Measurements from ENCODE around the gene KIF5C. TPM values are rescaled to one million over a fixed set of nuclear protein-coding genes. Genes with fewer than 3 reads are reported as not detected.
A peak's percentile ranks its signal among the peaks of the same experiment; 100 is the strongest.

The KIF5C gene
- total and polyA plus RNA-seq, 2 of the 13 experiments (the other 11 are each of a cell fraction or from before 2014, with no cell fraction given) = 0.15 to 0.20 TPM

DNA sequence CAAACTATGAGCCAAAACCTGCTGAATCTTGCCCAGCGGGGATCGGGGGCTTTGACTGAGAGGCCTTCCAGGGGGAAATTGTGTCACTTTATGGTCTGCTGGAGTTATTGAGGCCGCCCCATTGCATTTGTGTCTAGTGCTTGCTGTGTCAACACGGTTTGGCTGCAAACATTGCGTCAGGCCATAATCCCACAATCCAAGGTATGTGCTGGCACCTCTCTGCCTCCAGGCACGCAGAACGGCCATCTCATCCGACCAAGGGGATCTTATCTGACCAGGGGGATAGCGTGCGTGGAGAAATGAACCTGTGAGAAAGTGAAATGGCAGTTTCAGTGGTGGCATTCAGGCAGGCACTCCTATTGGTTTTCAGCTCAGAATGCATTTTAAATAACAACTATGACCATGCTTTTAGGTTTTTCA lies 145.4 kb downstream of the KIF5C start (continued):
- TF ChIP-seq NR2F6 (IDR thresholded peaks at IDR 0.05) (no peak), NR2F6 (CRISPR knock-in tag; IDR thresholded peaks at IDR 0.05) (no peak), FOSL2 (CRISPR knock-in tag; IDR thresholded peaks at IDR 0.05) (peak; percentile 66), YY1 (IDR thresholded peaks at IDR 0.05; ENCODE audit: insufficient read depth, insufficient replicate concordance, low read depth, low read length) (no peak), LCORL (IDR thresholded peaks at IDR 0.05) (no peak), LCORL (CRISPR knock-in tag; IDR thresholded peaks at IDR 0.05) (peak; percentile 50; the same call in 1 of the 2 replicates), ZMYM4 (CRISPR knock-in tag; IDR thresholded peaks at IDR 0.05) (peak; percentile 44; the same call in 1 of the 2 replicates), MXI1 (IDR thresholded peaks at IDR 0.05; ENCODE audit: borderline replicate concordance, low read depth, low read length) (no peak), ZNF12 (CRISPR knock-in tag; IDR thresholded peaks at IDR 0.05) (peak; percentile 82), AHR (CRISPR knock-in tag; IDR thresholded peaks at IDR 0.05) (no peak), TBX2 (CRISPR knock-in tag; IDR thresholded peaks at IDR 0.05; ENCODE audit: borderline replicate concordance) (peak; percentile 33; the same call in 1 of the 2 replicates), ZNF549 (CRISPR knock-in tag; IDR thresholded peaks at IDR 0.05) (no peak), SKI (IDR thresholded peaks at IDR 0.05; ENCODE audit: partially characterized antibody) (peak; percentile 62)
- TF ChIP-seq, protein P1, sequence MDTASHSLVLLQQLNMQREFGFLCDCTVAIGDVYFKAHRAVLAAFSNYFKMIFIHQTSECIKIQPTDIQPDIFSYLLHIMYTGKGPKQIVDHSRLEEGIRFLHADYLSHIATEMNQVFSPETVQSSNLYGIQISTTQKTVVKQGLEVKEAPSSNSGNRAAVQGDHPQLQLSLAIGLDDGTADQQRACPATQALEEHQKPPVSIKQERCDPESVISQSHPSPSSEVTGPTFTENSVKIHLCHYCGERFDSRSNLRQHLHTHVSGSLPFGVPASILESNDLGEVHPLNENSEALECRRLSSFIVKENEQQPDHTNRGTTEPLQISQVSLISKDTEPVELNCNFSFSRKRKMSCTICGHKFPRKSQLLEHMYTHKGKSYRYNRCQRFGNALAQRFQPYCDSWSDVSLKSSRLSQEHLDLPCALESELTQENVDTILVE (CRISPR knock-in tag; IDR thresholded peaks at IDR 0.05) = peak; percentile 29; the same call in 1 of the 2 replicates
- TF ChIP-seq, protein P2, sequence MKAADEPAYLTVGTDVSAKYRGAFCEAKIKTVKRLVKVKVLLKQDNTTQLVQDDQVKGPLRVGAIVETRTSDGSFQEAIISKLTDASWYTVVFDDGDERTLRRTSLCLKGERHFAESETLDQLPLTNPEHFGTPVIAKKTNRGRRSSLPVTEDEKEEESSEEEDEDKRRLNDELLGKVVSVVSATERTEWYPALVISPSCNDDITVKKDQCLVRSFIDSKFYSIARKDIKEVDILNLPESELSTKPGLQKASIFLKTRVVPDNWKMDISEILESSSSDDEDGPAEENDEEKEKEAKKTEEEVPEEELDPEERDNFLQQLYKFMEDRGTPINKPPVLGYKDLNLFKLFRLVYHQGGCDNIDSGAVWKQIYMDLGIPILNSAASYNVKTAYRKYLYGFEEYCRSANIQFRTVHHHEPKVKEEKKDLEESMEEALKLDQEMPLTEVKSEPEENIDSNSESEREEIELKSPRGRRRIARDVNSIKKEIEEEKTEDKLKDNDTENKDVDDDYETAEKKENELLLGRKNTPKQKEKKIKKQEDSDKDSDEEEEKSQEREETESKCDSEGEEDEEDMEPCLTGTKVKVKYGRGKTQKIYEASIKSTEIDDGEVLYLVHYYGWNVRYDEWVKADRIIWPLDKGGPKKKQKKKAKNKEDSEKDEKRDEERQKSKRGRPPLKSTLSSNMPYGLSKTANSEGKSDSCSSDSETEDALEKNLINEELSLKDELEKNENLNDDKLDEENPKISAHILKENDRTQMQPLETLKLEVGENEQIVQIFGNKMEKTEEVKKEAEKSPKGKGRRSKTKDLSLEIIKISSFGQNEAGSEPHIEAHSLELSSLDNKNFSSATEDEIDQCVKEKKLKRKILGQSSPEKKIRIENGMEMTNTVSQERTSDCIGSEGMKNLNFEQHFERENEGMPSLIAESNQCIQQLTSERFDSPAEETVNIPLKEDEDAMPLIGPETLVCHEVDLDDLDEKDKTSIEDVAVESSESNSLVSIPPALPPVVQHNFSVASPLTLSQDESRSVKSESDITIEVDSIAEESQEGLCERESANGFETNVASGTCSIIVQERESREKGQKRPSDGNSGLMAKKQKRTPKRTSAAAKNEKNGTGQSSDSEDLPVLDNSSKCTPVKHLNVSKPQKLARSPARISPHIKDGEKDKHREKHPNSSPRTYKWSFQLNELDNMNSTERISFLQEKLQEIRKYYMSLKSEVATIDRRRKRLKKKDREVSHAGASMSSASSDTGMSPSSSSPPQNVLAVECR (CRISPR knock-in tag; IDR thresholded peaks at IDR 0.05; ENCODE audit: borderline replicate concordance) = no peak
- TF ChIP-seq, protein P3, sequence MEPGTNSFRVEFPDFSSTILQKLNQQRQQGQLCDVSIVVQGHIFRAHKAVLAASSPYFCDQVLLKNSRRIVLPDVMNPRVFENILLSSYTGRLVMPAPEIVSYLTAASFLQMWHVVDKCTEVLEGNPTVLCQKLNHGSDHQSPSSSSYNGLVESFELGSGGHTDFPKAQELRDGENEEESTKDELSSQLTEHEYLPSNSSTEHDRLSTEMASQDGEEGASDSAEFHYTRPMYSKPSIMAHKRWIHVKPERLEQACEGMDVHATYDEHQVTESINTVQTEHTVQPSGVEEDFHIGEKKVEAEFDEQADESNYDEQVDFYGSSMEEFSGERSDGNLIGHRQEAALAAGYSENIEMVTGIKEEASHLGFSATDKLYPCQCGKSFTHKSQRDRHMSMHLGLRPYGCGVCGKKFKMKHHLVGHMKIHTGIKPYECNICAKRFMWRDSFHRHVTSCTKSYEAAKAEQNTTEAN (CRISPR knock-in tag; conservative IDR thresholded peaks at IDR 0.05) = no peak
